ENCODE results near the gene ITK.

Gene ITK

GRCh38 chr5:157248821-157249470, 68.3 kb downstream of the ITK start:
- no peak for ATAC-seq

GRCh38 chr5:157252711-157253465, 72.2 kb downstream of the ITK start:
- peak; percentile 89 to 92 for ATAC-seq

- ATAC-seq = no peak
These were observed 72.9 kb downstream of the ITK start for GRCh38 chr5:157253547-157253946.

GRCh38 chr5:157258450-157258849, 77.8 kb downstream of the ITK start:
- no peak for ATAC-seq

- peak; percentile 31 to 51 for ATAC-seq
These were observed 79.1 kb downstream of the ITK start for GRCh38 chr5:157259699-157260098.

- no peak for ATAC-seq
These were observed 83.0 kb downstream of the ITK start for GRCh38 chr5:157263496-157264090.

- ATAC-seq = peak; percentile 88 to 89
These were observed 85.2 kb downstream of the ITK start, which contains the start of gene CYFIP2 for GRCh38 chr5:157265714-157266285. TSS of gene CYFIP2 (plus strand) at chr5:157266123. CDS start at chr5:157285362, 19,239 bp downstream.

- peak; percentile 30 to 32 for ATAC-seq
These were observed 85.8 kb downstream of the ITK start for GRCh38 chr5:157266286-157267007.

- no peak for ATAC-seq
These were observed 86.4 kb downstream of the ITK start for GRCh38 chr5:157267025-157267424.

GRCh38 chr5:157267761-157268480, 87.3 kb downstream of the ITK start:
- no peak for ATAC-seq

- no peak for ATAC-seq
These were observed 88.6 kb downstream of the ITK start for GRCh38 chr5:157269165-157269671.

GRCh38 chr5:157269761-157270272, 89.2 kb downstream of the ITK start:
- no peak for ATAC-seq

- no peak for ATAC-seq
These were observed 90.1 kb downstream of the ITK start for GRCh38 chr5:157270771-157271170.

GRCh38 chr5:157271740-157272271, 91.2 kb downstream of the ITK start:
- peak; percentile 81 to 84 for ATAC-seq

GRCh38 chr5:157273131-157273556, 92.5 kb downstream of the ITK start:
- peak; percentile 47 to 57 for ATAC-seq

GRCh38 chr5:157275403-157275802, 94.8 kb downstream of the ITK start:
- no peak for ATAC-seq

GRCh38 chr5:157278319-157279037, 97.8 kb downstream of the ITK start:
- no peak for ATAC-seq

GRCh38 chr5:157279605-157280239, 99.1 kb downstream of the ITK start:
- no peak for ATAC-seq

- ATAC-seq = peak; percentile 47 to 57
These were observed 100.3 kb downstream of the ITK start for GRCh38 chr5:157280927-157281326.

- ATAC-seq = no peak
These were observed 101.5 kb downstream of the ITK start for GRCh38 chr5:157282150-157282549.

All from activated CD4-positive, CD25-positive, alpha-beta regulatory T cell treated with anti-CD3 and anti-CD28 coated beads, Interleukin-2, amount 50 U/mL, for 24 hours (primary cell).